Epithelial cell of prostate (primary cell): ENCODE data around the gene SYNJ2.
"Not testable (repeated sequence)": the region's sequence is repeated elsewhere in the genome, so short reads cannot be mapped to it uniquely, and the experiment has no call there.

Experiments
- DNase-seq: peaks from one replicate; pipeline ENCODE4 v3.0.0-alpha.2; 2011; ENCODE audit warnings: low read depth, low spot score
- H3K27ac ChIP-seq: fragments of 450-650 bp; 2 replicates; pipeline ENCODE4 v1.5.1; 2017; ENCODE audit warnings: mild to moderate bottlenecking

Gene SYNJ2

GRCh38 chr6:157981395-157982101 is at the start of gene SYNJ2:
SYNJ2 (plus strand) TSS chr6:157981863; CDS start chr6:157981962, 99 bp downstream.
- H3K27ac ChIP-seq: no peak within 1 kb of the TSS

GRCh38 chr6:157935786-157936185 is 45.9 kb upstream of the SYNJ2 start:
- no peak for DNase-seq
- no peak overlapping the region for H3K27ac ChIP-seq

More at GRCh38 chr6:157981395-157982101, at the start of gene SYNJ2:
- DNase-seq: no peak

GRCh38 chr6:157937318-157937717 is 44.3 kb upstream of the SYNJ2 start:
- no peak overlapping the region for H3K27ac ChIP-seq
- DNase-seq: no peak

GRCh38 chr6:157937916-157938315 is 43.7 kb upstream of the SYNJ2 start:
- DNase-seq: no peak
- H3K27ac ChIP-seq: no peak overlapping the region

- DNase-seq: peak; percentile 16
- H3K27ac ChIP-seq: not testable (repeated sequence)
These were observed 41.2 kb upstream of the SYNJ2 start for GRCh38 chr6:157940375-157941036.

GRCh38 chr6:157941101-157941863 is 40.4 kb upstream of the SYNJ2 start:
- no peak overlapping the region for H3K27ac ChIP-seq
- no peak for DNase-seq

GRCh38 chr6:157942351-157942750 is 39.3 kb upstream of the SYNJ2 start:
- DNase-seq: no peak
- H3K27ac ChIP-seq: no peak overlapping the region

GRCh38 chr6:157943249-157943963 is 38.3 kb upstream of the SYNJ2 start:
- no peak for DNase-seq
- no peak overlapping the region for H3K27ac ChIP-seq

- no peak for DNase-seq
- H3K27ac ChIP-seq: no peak overlapping the region
These were observed 37.7 kb upstream of the SYNJ2 start for GRCh38 chr6:157943964-157944283.

GRCh38 chr6:157944983-157945931 is 36.4 kb upstream of the SYNJ2 start:
- H3K27ac ChIP-seq: no peak overlapping the region
- no peak for DNase-seq

GRCh38 chr6:157946053-157946617 is 35.5 kb upstream of the SYNJ2 start:
- no peak overlapping the region for H3K27ac ChIP-seq
- DNase-seq: no peak

GRCh38 chr6:157946865-157947532 is 34.7 kb upstream of the SYNJ2 start:
- DNase-seq: no peak
- no peak overlapping the region for H3K27ac ChIP-seq

- H3K27ac ChIP-seq, DNase-seq: not testable (repeated sequence)
These were observed 30.8 kb upstream of the SYNJ2 start for GRCh38 chr6:157950899-157951298.

GRCh38 chr6:157951828-157952227 is 29.8 kb upstream of the SYNJ2 start:
- DNase-seq: no peak
- H3K27ac ChIP-seq: no peak overlapping the region

GRCh38 chr6:157952861-157953351 is 28.8 kb upstream of the SYNJ2 start:
- no peak for DNase-seq
- no peak overlapping the region for H3K27ac ChIP-seq

- no peak for DNase-seq
- H3K27ac ChIP-seq: peak overlapping the region; percentile 16
These were observed 28.0 kb upstream of the SYNJ2 start for GRCh38 chr6:157953580-157954091.

- H3K27ac ChIP-seq: peak overlapping the region; percentile 16
- no peak for DNase-seq
These were observed 27.2 kb upstream of the SYNJ2 start for GRCh38 chr6:157954150-157955117.
